ENCODE measurements around the gene FES.
"Not testable (repeated sequence)": the region's sequence is repeated elsewhere in the genome, so short reads cannot be mapped to it uniquely, and the experiment has no call there.

Gene FES

DNA sequence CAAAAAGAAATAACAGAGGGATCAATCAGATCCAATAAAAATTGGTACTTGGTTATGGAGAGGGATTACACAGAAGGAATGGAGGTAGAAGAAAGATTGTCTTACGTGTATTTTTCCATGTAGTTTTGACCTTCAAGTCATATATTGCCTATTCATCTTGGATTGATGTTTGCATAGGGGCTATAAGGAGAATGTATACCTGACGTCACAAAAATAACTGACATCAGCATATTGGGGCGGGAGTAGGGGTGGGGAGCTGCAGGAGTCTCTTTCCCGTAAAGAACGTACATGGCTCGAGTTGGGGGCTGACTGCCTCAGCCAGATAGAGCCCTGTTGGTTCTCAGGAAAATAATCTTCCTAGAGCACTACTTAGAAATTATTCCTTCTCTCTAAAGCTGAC is 21.8 kb upstream of the FES start:
- no peak for DNase-seq

DNA sequence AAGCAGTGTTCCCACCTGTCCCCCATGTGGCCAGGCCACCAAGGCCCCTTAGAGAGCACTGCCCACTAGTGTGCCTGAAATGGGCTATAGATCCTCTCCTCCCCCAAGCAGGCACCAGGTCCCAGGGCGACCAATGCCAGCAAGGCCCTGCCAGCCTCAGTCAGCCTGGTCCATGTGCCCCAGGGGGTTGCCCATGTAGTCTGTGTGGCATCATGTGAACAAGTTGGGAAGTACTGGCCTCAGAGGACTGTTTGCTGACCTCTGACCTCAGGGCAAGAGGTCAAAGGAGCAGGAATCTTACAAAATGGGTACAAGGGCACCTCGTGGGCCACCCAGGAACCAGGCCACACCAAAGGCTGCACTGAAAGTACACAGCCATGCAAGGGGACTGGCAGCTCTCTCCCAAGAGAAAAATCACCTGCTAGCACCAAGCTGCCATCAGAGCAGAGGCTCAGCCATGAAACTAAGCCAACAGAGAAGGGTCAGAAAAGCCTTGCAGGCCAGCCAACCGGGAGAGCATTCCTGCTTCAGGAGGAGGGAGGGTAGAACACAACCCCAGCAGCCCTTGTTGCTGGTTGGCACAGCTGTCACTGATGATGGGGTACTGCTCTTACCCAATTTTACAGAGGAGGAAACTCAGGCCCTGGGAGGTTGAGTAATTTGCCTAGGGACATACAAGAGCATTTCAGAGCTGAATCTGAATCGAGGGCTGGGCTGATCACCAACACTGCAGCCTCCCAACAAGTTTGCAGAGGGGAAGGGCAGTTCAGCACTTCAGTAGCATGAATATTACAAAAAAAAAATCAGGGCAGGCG is 21.1 kb upstream of the FES start:
- DNase-seq: no peak

DNA sequence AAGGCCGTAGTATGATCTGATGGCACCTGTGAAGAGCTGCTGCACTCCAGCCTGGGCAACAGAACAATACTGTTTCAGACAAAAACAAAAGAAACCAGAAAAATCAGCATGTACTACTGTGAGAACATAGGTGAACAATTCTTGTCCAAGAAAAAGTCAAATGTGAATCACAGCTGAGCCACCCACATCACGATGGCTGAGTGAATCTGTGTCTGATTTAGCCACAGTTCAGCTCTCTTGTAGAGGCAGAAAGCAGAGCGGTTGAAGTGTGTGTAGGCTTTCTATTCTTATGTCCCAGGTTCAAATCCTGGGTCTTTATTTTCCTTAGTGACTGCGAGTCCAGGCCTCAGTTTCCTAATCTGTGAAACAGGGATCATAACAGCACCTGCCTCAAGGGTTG is 20.3 kb upstream of the FES start:
- DNase-seq: no peak

DNA sequence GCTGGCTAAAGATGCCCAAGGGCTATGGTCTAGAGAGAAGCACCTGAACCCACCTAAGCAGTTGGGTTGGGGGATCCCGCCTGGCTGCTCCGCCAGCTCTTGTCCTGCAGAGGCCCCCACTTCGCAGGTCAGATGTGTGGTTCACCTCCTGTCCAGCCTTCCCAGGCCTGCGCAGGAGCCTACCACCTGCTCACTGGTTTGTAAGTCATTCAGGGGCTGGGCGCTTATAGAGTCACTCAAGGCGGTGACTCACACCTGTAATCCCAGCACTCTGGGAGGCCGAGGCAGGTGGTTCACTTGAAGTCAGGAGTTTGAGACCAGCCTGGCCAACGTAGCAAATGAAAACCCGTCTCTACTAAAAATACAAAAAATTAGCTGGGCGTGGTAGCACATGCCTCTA is 19.8 kb upstream of the FES start:
- DNase-seq: no peak

DNA sequence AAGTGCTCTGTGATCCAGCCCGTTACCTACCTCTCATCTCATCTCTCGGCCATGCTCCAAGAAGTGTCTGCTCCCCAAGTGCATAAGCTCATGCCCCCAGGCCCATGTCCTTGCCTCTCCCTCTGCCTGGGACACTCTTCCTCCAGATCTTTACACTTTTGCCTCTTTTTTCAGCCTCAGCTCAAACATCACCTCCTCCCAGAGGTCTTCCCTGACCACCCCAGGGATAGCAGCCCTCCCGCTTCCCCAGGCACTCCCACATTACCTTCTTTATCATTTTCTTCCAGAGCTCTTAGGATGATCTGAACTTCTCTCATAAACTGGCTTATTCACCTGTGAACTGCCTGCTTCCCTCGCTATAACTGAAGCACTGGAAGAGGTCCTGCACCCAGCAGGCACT is 18.6 kb upstream of the FES start:
- DNase-seq: no peak

DNA sequence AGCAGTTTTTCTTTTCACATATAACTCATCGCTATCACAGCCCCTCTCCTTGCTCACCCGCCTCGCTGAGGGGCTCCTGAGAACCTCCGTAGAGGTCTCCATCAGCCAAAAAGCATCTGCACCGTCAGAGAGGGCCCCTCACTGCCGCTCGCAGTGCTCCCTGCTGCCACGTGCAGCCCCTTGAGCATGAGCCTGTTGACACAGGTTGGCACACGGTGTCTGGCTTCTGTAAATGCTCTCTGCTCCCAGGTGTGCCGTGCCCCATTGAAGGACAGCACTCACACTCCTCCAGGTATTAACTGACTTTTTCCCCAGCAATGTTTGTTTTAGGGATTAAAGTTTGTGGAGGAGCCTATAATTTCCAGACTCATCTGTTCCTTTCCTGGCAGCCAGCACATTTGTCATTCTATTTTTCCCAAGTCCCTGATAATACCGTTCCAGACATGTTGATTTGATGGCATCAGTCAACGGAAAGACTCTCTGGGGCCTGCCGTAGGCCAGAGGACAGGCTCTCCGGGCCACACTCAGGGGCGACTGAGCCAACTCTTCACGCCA is 18.1 kb upstream of the FES start:
- no peak for DNase-seq

DNA sequence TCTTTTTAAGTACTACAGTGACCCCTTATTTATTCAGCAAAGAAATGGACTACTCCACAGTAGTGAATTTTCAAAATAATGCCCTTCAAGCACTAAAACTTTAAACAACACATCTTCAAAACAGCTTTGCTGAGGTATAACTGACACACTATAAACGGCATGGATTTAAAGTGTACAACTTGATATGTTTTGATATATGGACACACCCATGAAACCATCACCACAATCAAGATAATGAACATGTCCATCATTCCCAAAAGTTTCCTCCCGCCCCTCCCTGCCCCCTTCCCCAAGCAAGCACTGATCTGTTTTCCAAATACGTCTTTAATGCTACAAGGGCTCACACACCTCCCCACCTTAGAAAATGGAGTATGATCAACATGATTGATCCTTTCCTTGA is 17.5 kb upstream of the FES start:
- no peak for DNase-seq

DNA sequence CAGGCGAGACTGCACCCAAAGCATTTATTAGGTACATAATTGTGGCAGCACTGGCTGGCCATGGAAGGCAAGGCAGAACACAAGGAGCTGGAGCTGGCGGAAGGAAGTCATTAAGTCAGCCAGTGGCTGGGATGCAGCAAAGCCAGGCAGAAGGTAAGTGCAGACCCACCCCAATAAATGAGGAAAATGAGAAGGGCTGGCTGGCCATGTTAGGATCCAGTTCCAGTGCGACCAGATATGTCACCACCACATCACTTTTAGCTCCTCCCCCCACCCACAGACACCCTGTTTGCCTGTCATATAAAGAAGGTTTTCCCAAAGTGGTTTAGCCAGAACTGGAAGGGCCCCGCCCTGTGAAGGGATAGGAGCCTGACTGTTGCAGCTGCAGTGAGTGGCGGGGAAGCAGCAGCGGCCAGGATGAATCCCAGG is 16.0 kb upstream of the FES start, which contains the start of gene FURIN:
Gene FURIN (plus strand): TSS at position 328 of the 429 bp plus-strand sequence. CDS start 7,153 bp downstream, outside the sequence.
- DNase-seq: no peak

DNA sequence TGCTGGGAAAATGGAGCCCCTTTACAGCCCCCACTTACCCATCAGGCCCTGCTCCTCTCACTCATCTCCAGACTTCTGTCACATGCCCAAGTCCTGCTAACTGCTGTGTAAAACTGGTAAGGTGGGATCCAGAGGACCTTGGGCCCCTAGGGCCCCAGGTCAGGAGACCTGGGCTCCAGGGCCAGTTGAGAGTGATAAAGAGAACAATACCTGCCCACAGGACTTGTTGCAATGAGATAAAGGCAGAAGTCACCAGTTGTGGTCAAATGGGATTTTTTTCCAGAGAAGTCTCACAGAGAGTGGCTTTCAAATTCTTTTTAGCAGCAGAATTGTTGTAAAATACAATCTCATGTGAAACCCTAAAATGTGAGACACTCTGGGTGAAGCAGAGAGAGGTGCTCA is 15.2 kb upstream of the FES start:
- no peak for DNase-seq

DNA sequence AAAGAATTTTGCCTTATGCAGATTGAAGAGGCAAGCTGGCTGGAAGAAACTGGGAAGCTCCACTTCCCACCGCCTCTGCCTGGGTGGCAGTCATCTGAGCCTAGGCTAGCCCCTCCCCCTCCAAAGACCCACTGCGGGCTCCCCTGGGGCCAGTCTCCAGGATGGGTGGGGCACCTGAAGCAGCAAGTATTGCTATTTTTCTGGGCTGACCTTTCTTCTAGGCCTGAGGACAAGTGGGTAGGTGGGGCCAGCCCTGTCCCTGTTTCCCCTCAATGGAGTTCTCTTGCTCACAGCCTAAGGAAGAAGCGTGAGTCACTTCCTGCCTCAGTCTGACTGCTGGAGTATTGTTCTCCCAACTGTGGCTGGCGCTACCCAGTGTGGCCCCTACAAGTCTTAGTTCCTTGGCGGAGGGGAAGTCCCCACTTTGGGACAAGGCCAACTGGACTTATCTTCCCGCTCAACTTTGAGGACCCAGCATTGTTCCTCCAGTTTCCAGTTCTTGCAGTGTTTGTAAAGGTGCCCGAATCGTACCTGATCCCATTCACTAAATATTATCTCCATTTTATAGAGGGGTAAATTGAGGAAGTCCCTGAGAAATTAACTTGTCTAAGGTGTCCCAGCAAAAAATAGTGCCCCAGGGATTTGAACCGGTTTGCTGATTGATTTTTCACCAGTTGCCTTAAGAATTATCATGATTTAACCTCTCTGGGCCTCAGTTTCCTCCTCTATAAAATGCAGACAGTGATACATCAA is 14.5 kb upstream of the FES start:
- peak; percentile 9 for DNase-seq

DNA sequence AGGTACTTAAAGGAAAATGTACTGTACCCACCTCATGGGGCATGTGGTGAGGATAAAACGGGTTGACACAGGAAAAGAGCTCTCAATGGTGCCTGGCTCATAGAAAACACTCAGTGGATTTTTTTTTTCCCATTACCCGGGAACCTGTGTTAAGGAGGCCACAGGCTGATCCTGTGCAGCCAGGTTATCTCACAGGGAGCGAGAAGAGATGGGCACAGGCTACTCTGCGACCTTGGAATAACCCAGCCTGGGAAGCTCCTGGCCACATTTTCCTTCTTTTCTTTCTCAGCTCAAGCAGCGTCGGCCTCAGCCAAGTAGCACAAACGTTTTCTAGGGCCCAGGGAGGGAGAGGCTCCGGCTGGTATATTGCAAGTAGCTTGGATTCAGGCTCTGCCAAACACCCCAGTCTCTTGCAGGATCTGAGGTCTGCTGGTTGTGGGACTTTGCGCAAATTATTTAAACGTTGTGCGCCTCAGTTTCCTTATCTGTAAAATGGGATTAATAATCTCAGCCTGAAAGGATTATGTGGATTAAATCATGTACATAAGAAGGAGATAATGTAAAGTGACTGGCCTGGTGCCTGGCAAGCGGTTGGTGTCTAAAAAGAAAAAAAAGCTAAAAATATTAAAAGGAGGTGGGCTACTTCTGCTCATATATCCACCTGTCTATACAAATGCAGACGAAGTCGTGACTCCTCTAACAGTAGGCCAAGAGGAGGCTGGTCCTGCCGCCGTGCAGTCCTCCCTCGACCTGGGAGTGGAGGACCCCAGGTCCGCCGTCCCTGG is 13.8 kb upstream of the FES start:
- DNase-seq: no peak

DNA sequence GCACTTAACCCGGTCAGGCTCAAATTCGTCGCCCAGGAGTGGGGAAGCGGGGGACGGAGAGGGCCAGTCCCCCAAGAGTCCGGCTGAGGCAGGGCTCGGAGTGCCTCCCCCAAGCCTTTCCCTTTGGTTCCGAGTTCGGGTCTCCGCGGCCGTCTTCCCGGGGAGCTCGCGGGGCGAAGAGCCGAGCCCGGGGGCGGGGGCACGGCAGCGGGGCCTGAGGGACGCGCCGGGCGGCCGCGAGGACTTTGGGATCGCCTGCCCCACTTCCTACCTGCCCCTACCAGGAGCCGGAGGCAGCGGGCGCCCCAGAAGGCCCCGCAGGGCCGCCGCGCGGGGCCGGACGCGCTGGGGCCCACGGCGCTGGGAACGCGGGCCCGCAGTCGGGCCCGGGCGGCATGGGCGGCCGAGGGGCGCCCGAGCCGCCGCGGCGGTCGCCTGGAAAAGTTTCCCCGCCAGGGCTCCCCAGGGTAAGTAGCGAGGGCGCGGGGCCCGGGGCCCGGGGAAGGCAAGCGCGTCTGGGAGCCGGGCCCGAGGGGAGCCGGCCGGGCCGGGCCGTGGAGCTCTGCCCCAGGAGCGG is 13.1 kb upstream of the FES start:
- DNase-seq: no peak

DNA sequence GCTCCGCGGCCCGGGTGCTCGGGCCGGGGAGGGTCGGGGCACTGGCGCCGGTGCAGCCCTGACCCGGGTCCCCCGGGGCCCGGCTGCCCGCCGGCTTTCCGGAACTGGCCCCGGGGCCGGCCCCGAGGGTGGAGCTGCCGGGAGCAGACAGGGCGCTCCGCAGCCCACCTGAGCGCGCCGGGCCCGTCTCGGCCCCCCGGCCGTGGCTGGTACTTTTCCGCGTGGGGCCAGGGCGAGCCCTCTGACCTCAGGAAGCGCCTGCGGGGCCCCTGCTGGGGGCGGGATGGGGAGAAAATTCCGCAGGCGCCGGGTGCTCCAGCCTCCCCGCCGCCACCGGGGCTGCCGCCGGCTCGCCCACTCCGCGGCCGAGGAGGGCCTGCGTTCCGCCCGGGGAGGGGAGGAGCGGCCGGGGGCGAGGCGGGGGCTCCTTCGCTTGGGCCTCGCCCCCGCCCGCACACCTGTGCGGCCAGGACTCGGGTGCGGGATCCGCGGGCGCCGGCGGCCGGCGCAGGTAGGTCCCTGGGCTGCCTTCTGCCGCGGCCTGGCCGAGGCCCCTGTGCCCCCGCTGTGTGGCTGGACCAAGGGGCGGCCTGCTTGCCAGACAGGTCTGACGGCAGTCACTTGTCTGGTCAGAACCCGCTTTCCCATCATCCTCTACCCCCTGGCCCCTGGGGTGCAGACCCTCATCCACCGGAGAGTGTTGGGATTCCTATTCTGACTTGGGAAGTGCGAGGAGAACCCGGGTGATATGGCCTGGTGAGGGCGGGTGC is 12.4 kb upstream of the FES start:
- no peak for DNase-seq

DNA sequence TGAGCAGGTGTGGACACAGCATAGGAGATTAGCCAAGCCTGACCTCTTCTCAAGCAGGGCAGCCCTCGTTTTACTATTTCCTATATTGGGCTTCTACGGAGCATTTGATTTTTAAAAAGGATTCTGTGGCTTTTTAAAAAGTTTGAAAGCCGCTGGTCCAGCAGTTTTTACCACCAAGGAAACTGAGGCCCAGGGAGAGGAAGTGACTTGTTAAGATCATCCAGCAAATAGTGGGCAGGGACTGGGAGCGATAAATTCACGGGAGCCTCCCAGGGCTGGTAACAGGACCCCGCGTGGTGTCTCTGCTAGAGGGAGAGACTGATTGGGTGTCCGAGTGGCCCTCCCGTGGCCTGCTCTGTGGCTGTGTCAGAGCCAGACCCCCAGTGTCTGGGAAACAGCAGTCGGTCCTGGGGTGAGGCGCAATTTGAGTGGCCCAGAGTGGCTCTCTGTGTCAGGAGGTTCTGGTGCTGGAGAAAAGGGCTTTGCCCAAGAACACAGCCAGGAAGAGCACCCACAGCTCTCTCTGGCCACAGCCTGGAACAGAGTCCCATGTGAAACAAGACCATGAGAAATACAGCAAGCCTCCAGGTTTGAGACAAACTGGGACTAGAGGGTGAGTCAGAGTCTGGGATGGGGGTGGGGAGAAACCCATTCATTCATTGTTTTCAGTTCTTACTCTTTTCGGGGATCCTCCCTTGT is 11.7 kb upstream of the FES start:
- DNase-seq: no peak

DNA sequence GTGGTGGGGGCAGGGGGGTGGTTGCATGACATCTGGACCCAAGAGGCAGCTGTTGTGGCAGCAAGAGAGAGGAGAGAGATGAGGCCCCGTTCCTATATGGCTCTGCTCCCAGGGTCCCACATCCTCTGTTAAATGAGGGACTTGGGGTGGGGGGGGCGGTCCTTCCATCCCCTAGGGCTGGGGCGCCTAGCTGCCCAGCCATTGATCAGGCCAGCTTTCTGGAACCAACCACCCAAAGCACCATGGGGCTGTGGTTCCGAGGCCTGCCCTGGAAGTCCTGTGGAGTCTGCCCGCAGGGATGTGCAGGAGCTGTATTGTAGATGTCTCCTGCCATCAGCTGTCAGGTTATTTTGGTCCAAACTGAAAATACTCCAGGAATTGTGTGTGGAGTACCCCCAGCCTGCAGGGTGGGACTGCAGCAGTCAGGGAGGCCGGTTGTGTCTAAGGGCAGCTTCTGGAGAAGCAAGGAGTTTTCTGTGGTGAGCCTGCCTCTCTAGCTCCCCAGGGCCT is 10.8 kb upstream of the FES start:
- no peak for DNase-seq

DNA sequence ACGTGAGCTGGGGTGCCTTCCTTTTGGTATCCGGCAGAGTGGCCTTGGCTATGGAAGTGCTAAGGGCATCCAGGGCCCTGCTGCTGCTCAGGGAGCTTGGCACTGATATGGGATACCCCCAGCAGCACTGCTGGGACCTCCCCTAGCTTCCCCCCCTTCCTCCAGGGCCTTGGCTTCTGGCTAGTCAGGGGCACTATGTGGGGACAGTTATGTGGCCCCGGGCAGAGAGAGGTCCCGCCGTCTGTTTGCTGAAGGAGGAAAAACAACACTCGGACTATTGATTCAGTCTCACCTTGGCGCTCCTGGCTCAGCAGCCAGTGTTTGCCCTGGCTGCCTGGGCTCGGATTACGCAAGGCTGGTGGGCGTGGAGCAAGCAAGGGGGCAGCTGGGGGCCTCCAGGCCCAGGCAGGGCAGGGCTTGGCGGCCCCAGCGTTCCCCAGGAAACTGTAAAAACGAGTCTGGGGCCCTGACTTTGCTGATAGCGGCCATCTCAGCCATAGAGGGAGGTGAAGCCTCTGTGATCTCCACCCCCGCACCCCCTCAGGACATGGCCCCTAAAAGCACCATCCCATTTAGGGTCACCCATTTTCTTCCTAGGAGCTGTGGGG is 10.2 kb upstream of the FES start:
- no peak for DNase-seq

DNA sequence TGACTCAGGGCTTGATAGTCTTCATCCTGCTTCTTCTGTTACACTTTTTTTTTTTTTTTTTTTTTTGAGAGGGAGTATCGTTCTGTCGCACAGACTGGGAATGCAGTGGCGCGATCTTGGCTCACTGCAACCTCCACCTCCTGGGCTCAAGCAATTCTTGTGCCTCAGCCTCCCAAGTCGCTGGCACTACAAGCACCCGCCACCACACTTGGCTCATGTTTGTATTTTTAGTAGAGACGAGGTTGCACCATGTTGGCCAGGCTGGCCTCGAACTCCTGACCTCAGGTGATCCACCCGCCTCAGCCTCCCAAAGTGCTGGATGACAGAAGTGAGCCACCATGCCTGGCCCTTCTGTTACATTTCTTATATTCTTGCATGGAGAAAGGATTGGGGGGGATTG is 9.3 kb upstream of the FES start:
- not testable (repeated sequence) for DNase-seq

DNA sequence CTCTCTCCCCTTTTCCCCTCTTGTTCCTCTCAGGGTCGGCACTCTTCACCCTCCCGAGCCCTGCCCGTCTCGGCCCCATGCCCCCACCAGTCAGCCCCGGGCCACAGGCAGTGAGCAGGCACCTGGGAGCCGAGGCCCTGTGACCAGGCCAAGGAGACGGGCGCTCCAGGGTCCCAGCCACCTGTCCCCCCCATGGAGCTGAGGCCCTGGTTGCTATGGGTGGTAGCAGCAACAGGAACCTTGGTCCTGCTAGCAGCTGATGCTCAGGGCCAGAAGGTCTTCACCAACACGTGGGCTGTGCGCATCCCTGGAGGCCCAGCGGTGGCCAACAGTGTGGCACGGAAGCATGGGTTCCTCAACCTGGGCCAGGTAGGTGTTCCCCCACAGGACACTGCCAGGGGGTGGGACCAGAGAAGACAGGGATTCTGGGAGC is 8.7 kb upstream of the FES start:
- DNase-seq: no peak

DNA sequence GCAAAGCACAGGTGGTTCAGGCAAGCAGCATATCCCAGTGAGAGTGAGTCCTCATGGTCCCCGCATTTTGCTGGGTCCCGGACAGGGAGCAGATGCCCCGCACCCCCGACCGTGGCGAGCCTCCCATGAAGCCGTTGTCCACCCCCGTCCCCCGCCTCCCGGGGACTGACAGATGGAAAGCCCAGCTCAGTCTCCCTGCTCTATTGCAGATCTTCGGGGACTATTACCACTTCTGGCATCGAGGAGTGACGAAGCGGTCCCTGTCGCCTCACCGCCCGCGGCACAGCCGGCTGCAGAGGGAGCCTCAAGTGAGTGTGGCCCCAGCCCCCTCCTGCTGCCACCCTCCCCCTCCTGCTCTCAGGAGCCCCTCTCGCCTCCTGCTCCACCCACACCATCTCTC is 8.3 kb upstream of the FES start:
- no peak for DNase-seq

DNA sequence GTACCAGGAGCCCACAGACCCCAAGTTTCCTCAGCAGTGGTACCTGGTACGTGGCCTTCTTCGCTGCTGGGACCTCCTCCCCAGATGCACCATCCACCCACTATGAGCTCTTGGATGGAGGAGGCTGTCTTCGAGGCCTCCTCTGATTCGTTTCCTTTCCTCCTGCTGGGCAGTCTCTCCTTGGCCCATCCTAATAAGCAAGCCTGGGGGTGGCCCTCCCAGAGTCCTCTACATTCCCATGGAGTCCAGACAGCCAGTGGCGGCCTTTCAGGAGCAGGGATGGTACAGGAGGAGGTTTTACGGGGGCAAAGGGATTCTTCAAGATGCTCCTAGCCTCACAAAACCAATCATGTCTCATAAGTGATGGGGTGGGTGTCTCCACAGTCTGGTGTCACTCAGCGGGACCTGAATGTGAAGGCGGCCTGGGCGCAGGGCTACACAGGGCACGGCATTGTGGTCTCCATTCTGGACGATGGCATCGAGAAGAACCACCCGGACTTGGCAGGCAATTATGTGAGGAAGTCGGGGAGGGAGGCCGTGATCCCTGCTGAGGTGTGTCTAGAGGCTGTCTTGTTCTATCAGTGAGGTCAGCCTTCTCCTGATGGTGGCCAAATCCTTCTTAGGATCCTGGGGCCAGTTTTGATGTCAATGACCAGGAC is 7.7 kb upstream of the FES start:
- DNase-seq: no peak

Data from NCI-H1436 treated with DMSO at 0.1 percent for 48 hours (cell line).